Lower leg skin (tissue), 3 donors: ENCODE results near the gene CCL5.

ENCODE experiments used
- CTCF ChIP-seq, 3 donors: fragments of 450-650 bp; IDR thresholded peaks; one replicate each; pipeline ENCODE4 v1.5.1; 2016; ENCODE audit warnings: antibody characterized with exemption in 3 of 3, mild to moderate bottlenecking in 3 of 3, moderate library complexity in 2 of 3
- POLR2A ChIP-seq, 2 donors: fragments of 450-650 bp; IDR thresholded peaks; one replicate each; pipeline ENCODE4 v1.6.1; 2016 to 2017; ENCODE audit warnings: antibody characterized with exemption in 2 of 2, mild to moderate bottlenecking in 1 of 2, moderate library complexity in 1 of 2

GRCh38 chr17:35927714-35928113 is 47.6 kb upstream of the CCL5 start:
- TF ChIP-seq POLR2A (IDR thresholded peaks at IDR 0.05) (no peak), CTCF (IDR thresholded peaks at IDR 0.05) (no peak)
